ENCODE measurements around the gene PCA3. TPM values are rescaled to one million over a fixed set of nuclear protein-coding genes. Genes with fewer than 3 reads are reported as not detected.

PCA3 gene
- total RNA-seq, 1 experiment from 2014 or later: not detected

DNA sequence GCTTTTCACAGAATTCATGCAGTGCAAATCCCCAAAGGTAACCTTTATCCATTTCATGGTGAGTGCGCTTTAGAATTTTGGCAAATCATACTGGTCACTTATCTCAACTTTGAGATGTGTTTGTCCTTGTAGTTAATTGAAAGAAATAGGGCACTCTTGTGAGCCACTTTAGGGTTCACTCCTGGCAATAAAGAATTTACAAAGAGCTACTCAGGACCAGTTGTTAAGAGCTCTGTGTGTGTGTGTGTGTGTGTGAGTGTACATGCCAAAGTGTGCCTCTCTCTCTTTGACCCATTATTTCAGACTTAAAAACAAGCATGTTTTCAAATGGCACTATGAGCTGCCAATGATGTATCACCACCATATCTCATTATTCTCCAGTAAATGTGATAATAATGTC is 21.3 kb downstream of the PCA3 start:
- Histone ChIP-seq H3K4me3 (ENCODE audit: low read depth, low read length, poor library complexity, severe bottlenecking) (no peak overlapping the region), H3K9me3 (ENCODE audit: low read depth, low read length, poor library complexity, severe bottlenecking) (no peaks in the 10 kb centered on the region), H3K27me3 (replicated peaks; ENCODE audit: insufficient read depth, low read depth, low read length, poor library complexity) (peaks cover 5% of the 10 kb centered on the region), H3K36me3 (ENCODE audit: insufficient read depth, low read length, poor library complexity, severe bottlenecking) (no peaks in the 10 kb centered on the region), H3K4me1 (ENCODE audit: insufficient read depth, low read length, poor library complexity, severe bottlenecking) (no peaks in the 10 kb centered on the region), H3K27ac (ENCODE audit: low read depth, low read length, poor library complexity, severe bottlenecking) (no peak overlapping the region)
- ChIA-PET POLR2A (ENCODE audit: low non-redundant PET) (no interaction called here), CTCF (no interaction called here)
- no peak for TF ChIP-seq EZH2 (IDR thresholded peaks at IDR 0.05; ENCODE audit: borderline replicate concordance, low read depth, low read length, poor library complexity, severe bottlenecking)
- TF ChIP-seq, protein P1, sequence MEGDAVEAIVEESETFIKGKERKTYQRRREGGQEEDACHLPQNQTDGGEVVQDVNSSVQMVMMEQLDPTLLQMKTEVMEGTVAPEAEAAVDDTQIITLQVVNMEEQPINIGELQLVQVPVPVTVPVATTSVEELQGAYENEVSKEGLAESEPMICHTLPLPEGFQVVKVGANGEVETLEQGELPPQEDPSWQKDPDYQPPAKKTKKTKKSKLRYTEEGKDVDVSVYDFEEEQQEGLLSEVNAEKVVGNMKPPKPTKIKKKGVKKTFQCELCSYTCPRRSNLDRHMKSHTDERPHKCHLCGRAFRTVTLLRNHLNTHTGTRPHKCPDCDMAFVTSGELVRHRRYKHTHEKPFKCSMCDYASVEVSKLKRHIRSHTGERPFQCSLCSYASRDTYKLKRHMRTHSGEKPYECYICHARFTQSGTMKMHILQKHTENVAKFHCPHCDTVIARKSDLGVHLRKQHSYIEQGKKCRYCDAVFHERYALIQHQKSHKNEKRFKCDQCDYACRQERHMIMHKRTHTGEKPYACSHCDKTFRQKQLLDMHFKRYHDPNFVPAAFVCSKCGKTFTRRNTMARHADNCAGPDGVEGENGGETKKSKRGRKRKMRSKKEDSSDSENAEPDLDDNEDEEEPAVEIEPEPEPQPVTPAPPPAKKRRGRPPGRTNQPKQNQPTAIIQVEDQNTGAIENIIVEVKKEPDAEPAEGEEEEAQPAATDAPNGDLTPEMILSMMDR (conservative IDR thresholded peaks at IDR 0.05; ENCODE audit: low read depth, low read length): no peak
- no TSS peak for BruUV-seq (replicated peaks)
- intact Hi-C loops (cut with micrococcal nuclease; ENCODE audit: unreplicated experiment): no loop called here
- DNase-seq (ENCODE audit: low spot score): no peak

DNA sequence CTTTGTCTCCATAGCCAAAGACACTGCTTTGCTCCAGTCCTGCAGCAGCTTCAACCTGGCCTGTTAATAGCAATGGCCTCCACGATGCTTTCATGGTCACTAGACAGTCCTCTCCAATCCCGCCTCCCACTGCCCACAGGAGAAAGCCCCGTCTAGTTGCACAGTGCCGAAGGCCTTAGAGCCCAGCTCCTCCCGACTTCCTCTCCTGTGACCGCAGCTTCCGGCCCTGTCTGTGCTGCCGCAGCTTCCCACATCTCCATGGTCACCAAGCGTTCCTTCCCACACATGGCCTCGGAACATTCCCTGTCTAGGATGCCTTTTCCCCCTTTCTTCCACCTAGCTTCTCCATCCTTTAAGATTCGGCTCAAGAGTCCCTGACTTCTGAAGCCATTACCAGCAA is 23.4 kb downstream of the PCA3 start:
- no peaks in the 10 kb centered on the region for H3K4me1 ChIP-seq (ENCODE audit: insufficient read depth, low read length, poor library complexity, severe bottlenecking)
- no peak overlapping the region for H3K27ac ChIP-seq (ENCODE audit: low read depth, low read length, poor library complexity, severe bottlenecking)
- H3K9me3 ChIP-seq (ENCODE audit: low read depth, low read length, poor library complexity, severe bottlenecking): no peaks in the 10 kb centered on the region
- no peaks in the 10 kb centered on the region for H3K36me3 ChIP-seq (ENCODE audit: insufficient read depth, low read length, poor library complexity, severe bottlenecking)
- CTCF ChIA-PET: no interaction called here
- peaks cover 5% of the 10 kb centered on the region for H3K27me3 ChIP-seq (replicated peaks; ENCODE audit: insufficient read depth, low read depth, low read length, poor library complexity)
- DNase-seq (ENCODE audit: low spot score): no peak
- no peak overlapping the region for H3K4me3 ChIP-seq (ENCODE audit: low read depth, low read length, poor library complexity, severe bottlenecking)
- POLR2A ChIA-PET (ENCODE audit: low non-redundant PET): interaction anchor here (0.6 kb wide), 1 partner anchor 28 kb away, joined by 18 read pairs; no protein-coding TSS in a partner anchor
- BruUV-seq (replicated peaks): no TSS peak
- intact Hi-C loops (cut with micrococcal nuclease; ENCODE audit: unreplicated experiment): no loop called here
- TF ChIP-seq, protein P1 (conservative IDR thresholded peaks at IDR 0.05; ENCODE audit: low read depth, low read length): no peak
- TF ChIP-seq EZH2 (IDR thresholded peaks at IDR 0.05; ENCODE audit: borderline replicate concordance, low read depth, low read length, poor library complexity, severe bottlenecking): no peak

DNA sequence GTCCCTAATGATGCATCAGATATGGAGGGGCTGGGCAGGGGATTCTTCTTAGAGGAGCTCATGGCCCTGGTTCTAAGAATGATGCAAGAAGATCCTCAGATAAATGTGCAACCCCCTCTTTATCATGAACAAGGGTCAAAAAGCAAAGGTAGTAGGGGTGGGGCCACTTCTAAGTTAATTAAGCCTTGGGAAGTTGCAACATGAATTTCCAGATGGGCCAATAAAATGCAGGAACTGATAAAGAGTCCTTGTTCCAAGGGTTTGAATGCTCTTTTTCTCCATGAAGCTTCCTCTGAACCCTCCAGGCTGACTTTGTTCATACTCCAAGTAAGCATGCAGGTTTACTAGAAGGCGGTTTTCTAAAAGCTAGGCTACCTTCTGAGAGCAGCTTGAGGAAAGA is 25.6 kb downstream of the PCA3 start:
- ChIA-PET CTCF (no interaction called here), POLR2A (ENCODE audit: low non-redundant PET) (no interaction called here)
- Histone ChIP-seq H3K9me3 (ENCODE audit: low read depth, low read length, poor library complexity, severe bottlenecking) (no peaks in the 10 kb centered on the region), H3K4me3 (ENCODE audit: low read depth, low read length, poor library complexity, severe bottlenecking) (no peak overlapping the region), H3K27me3 (replicated peaks; ENCODE audit: insufficient read depth, low read depth, low read length, poor library complexity) (peaks cover 5% of the 10 kb centered on the region), H3K36me3 (ENCODE audit: insufficient read depth, low read length, poor library complexity, severe bottlenecking) (no peaks in the 10 kb centered on the region), H3K4me1 (ENCODE audit: insufficient read depth, low read length, poor library complexity, severe bottlenecking) (no peaks in the 10 kb centered on the region), H3K27ac (ENCODE audit: low read depth, low read length, poor library complexity, severe bottlenecking) (no peak overlapping the region)
- no peak for DNase-seq (ENCODE audit: low spot score)
- TF ChIP-seq, protein P1 (conservative IDR thresholded peaks at IDR 0.05; ENCODE audit: low read depth, low read length): no peak
- TF ChIP-seq EZH2 (IDR thresholded peaks at IDR 0.05; ENCODE audit: borderline replicate concordance, low read depth, low read length, poor library complexity, severe bottlenecking): no peak
- intact Hi-C loops (cut with micrococcal nuclease; ENCODE audit: unreplicated experiment): no loop called here
- no TSS peak for BruUV-seq (replicated peaks)

Data from A673 (cell line).